Stimulated activated naive CD8-positive, alpha-beta T cell treated with anti-CD3 and anti-CD28 coated beads, Interleukin-15, amount 100 ng/mL, for 72 hours (primary cell): ENCODE results near the gene ARHGAP24.
"Not testable (repeated sequence)": the region's sequence is repeated elsewhere in the genome, so short reads cannot be mapped to it uniquely, and the experiment has no call there.

Source experiments
- ATAC-seq: fragments of 150-1000 bp; cut with Tn5 transposase; 2 replicates; pipeline ENCODE4 v1.10.0; 2021; ENCODE audit warnings: mild to moderate bottlenecking, moderate library complexity
- DNase-seq, 2 donors: peaks; one replicate each; pipeline ENCODE4 v3.0.0; 2021 to 2022
- H3K27ac Mint-ChIP-seq, 2 donors: one replicate each; pipeline ENCODE4 v1.8.0; 2022; ENCODE audit warnings: mild to moderate bottlenecking in 2 of 2, mixed read lengths in 2 of 2, moderate library complexity in 2 of 2
- H3K27me3 Mint-ChIP-seq: one replicate; pipeline ENCODE4 v1.8.0; 2022; ENCODE audit warnings: mixed read lengths
- H3K4me1 Mint-ChIP-seq: one replicate; pipeline ENCODE4 v1.8.0; 2022; ENCODE audit warnings: mild to moderate bottlenecking, mixed read lengths
- H3K4me3 Mint-ChIP-seq, 2 donors: one replicate each; pipeline ENCODE4 v1.8.0; 2022; ENCODE audit warnings: mild to moderate bottlenecking in 2 of 2, mixed read lengths in 2 of 2, moderate library complexity in 1 of 2
- H3K9me3 Mint-ChIP-seq, 2 donors: one replicate each; pipeline ENCODE4 v1.8.0; 2022; ENCODE audit warnings: mixed read lengths in 2 of 2

ARHGAP24 gene

DNA sequence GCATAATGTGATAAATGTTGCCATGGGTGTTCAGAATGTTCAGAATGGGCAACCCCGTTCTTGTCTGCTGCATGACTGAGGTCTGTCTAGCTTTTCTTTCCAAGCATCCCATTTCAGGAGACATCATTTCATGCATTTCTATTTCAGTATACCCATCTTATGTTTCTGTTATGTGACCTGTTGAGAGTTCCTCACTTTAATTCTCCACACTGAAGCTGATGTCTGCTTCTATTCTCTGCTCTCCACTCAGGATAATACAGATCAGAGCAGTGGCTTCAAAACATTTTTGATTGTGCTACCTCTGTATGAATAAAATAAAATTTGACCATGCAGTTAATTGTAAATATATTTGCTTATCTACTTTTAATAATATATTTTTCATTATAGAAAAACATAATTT lies 398.6 kb downstream of the ARHGAP24 start:
- ATAC-seq (no peak), DNase-seq (no peak)
- H3K9me3 Mint-ChIP-seq, result no peaks in the 10 kb centered on the region
- no peak overlapping the region for H3K4me3 Mint-ChIP-seq
- H3K4me1 Mint-ChIP-seq, result no peaks in the 10 kb centered on the region
- no peaks in the 10 kb centered on the region for H3K27me3 Mint-ChIP-seq
- no peak overlapping the region for H3K27ac Mint-ChIP-seq

DNA sequence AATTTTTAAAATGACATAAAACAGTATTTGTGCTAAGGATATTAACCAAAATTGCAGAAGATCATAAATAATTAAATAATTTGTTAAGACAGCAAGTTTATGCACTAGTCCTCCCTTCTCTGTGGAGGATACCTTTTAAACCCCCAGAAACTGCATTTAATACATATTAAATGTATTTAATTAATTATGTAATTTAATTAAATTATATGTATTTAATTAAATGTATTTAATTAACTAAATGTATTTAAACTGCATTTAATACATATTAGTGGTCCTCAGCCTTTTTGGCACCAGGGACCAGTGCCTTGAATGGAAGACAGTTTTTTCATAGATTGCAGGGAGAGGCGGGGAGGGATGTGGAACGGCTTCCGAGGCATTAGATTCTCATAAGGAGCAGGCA lies 404.6 kb downstream of the ARHGAP24 start:
- no peaks in the 10 kb centered on the region for H3K4me1 Mint-ChIP-seq

DNA sequence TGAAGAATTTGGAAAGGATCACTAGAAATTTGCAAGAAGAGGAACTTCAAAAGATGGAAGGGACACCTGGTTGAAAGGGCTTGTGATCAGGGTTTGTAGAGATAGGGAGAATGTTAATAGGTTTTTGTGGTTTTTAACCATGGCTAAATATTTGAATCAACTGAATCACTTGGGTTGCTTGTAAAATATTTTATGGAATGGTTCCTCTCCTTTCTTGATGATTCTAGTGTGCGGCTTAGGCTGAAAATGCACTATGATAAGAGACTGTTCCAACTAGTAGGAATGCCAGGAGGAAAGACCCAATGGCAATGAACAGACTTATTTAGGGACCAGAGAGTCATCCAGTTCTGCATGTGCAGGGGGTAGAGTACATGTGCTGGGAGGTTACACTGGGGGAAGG lies 408.2 kb downstream of the ARHGAP24 start:
- no peak overlapping the region for H3K27ac Mint-ChIP-seq
- no peak for DNase-seq
- no peak for ATAC-seq
- no peaks in the 10 kb centered on the region for H3K27me3 Mint-ChIP-seq
- no peaks in the 10 kb centered on the region for H3K9me3 Mint-ChIP-seq
- no peaks in the 10 kb centered on the region for H3K4me1 Mint-ChIP-seq
- H3K4me3 Mint-ChIP-seq, result no peak overlapping the region

More for the DNA sequence above, 404.6 kb downstream of the ARHGAP24 start:
- H3K9me3 Mint-ChIP-seq, result no peaks in the 10 kb centered on the region
- ATAC-seq (no peak), DNase-seq (no peak)
- H3K27ac Mint-ChIP-seq, result no peak overlapping the region
- H3K27me3 Mint-ChIP-seq, result no peaks in the 10 kb centered on the region
- H3K4me3 Mint-ChIP-seq, result no peak overlapping the region

DNA sequence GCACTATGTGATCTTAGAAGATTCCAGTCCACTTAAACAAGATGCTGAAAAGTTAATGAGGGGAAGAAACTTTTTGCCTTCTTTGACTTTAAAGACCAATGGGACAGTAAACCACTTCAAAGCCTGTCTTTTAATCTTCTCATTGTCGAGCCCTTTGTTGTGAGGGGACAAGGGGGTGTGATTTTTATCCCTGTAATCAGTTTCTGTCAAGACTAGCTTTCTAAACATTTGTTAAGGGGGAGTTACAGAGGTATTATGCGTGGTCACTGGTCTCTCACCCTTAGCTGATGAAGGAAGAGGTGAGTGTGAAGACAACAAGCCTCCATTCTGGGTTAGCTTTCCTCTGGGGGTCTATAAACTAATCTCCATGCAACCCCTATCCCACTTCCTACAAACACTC lies 409.3 kb downstream of the ARHGAP24 start:
- no peak for ATAC-seq
- Mint-ChIP-seq H3K27me3 (no peaks in the 10 kb centered on the region), H3K4me1 (no peaks in the 10 kb centered on the region), H3K4me3 (no peak overlapping the region), H3K27ac (no peak overlapping the region), H3K9me3 (no peaks in the 10 kb centered on the region)
- no peak for DNase-seq

DNA sequence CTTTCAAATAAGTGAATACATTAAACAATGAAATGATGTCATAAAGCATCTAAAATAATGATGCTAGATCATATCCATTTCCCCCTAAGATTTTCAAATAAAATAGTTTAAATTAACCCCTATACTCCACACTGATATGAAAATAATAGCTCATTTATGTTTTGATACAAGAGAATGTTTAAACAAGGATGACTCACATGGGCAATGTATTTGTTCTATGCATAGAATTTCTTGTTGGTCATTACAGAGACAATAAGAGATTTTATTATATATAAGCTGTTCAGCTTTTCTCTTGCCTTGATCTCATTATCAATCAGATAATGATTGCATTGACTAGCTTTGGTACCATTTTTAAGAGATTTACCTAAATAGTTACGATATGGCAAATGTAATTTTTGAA lies 411.7 kb downstream of the ARHGAP24 start:
- no peak for ATAC-seq
- no peaks in the 10 kb centered on the region for H3K27me3 Mint-ChIP-seq

DNA sequence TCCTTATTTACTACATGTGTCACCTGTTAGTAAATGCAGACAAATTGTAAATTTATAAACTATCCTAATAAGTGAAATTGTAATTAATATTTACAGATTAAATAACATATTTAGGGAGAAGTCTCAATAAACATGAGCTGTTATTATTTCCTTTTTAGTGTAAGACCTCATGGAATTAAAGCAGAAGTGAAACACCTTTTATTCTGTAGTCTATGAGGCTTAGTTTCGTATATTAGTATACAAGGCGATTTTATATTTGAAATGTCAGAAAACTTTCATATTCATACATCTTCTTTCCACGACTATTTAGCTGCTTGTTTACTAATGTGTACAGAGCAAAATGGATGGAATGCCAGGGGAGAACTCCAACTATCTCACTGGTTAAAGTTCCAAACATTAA lies 414.4 kb downstream of the ARHGAP24 start:
- Mint-ChIP-seq H3K27ac (no peak overlapping the region), H3K9me3 (peaks cover 0 to 4% of the 10 kb centered on the region in 2 donors), H3K4me3 (no peak overlapping the region), H3K27me3 (no peaks in the 10 kb centered on the region), H3K4me1 (no peaks in the 10 kb centered on the region)
- DNase-seq, result no peak
- no peak for ATAC-seq

More for the DNA sequence above, 411.7 kb downstream of the ARHGAP24 start:
- DNase-seq, result no peak
- H3K27ac Mint-ChIP-seq, result no peak overlapping the region
- peaks cover 0 to 4% of the 10 kb centered on the region in 2 donors for H3K9me3 Mint-ChIP-seq
- H3K4me3 Mint-ChIP-seq, result no peak overlapping the region
- no peaks in the 10 kb centered on the region for H3K4me1 Mint-ChIP-seq

DNA sequence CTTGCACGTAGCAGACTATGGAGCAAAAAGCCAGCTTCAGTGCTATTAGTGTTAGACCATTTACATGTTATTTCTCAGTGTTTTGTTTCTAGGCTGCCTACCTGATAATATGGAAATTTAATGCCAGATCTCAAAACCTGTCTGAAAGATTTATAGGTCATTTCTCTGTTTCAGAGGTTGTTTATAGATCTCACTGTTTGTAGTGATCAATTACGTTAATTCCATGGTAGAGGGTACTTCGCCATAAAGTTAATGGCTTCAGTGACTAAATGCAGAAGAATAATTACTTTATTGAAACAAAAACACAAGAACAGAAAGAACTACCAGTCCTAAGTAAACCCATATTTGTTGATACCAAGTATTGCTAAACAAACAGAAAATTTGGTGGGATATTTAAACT lies 420.8 kb downstream of the ARHGAP24 start:
- Mint-ChIP-seq H3K4me3 (no peak overlapping the region), H3K27me3 (no peaks in the 10 kb centered on the region), H3K9me3 (peaks cover 0 to 3% of the 10 kb centered on the region in 2 donors), H3K4me1 (no peaks in the 10 kb centered on the region), H3K27ac (no peak overlapping the region)
- ATAC-seq (no peak), DNase-seq (no peak)

DNA sequence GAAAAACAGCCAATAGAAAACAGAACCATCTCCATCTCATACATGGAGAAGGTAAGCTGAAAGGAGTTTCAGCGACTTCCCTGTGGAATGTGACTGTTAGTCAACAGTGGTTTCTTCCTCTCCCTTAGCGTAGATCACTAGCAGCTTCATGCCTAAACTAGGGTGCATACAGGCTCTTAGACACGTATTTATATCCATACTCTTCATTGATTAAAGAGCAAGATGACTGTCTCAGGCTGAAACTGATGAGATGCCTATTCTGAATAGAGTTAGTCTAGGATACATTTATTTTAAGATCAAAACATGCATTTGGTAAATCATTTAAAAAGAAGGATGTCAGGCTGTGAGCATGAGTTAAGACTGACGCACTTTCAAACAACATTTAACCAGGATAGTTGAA lies 423.3 kb downstream of the ARHGAP24 start:
- no peaks in the 10 kb centered on the region for H3K4me1 Mint-ChIP-seq
- H3K27ac Mint-ChIP-seq, result no peak overlapping the region
- no peaks in the 10 kb centered on the region for H3K27me3 Mint-ChIP-seq
- H3K4me3 Mint-ChIP-seq, result no peak overlapping the region
- DNase-seq (no peak), ATAC-seq (no peak)
- H3K9me3 Mint-ChIP-seq, result no peaks in the 10 kb centered on the region

GRCh38 chr4:85901500-85901899 lies 426.6 kb downstream of the ARHGAP24 start:
- Mint-ChIP-seq H3K4me3 (no peak overlapping the region), H3K27me3 (no peaks in the 10 kb centered on the region), H3K9me3 (no peaks in the 10 kb centered on the region), H3K4me1 (no peaks in the 10 kb centered on the region), H3K27ac (no peak overlapping the region)
- DNase-seq (no peak), ATAC-seq (no peak)

- not testable (repeated sequence) for DNase-seq, ATAC-seq, H3K4me3 Mint-ChIP-seq, H3K27ac Mint-ChIP-seq, H3K9me3 Mint-ChIP-seq, H3K4me1 Mint-ChIP-seq, H3K27me3 Mint-ChIP-seq
These were observed 427.7 kb downstream of the ARHGAP24 start for GRCh38 chr4:85902647-85903046.

- H3K9me3 Mint-ChIP-seq, result no peaks in the 10 kb centered on the region
These were observed 430.8 kb downstream of the ARHGAP24 start for GRCh38 chr4:85905761-85906160.

GRCh38 chr4:85907001-85907400 lies 432.1 kb downstream of the ARHGAP24 start:
- Mint-ChIP-seq H3K4me3 (no peak overlapping the region), H3K27ac (no peak overlapping the region), H3K27me3 (no peaks in the 10 kb centered on the region), H3K4me1 (no peaks in the 10 kb centered on the region), H3K9me3 (no peaks in the 10 kb centered on the region)
- DNase-seq (no peak), ATAC-seq (no peak)

More at GRCh38 chr4:85905761-85906160, 430.8 kb downstream of the ARHGAP24 start:
- Mint-ChIP-seq H3K27me3 (no peaks in the 10 kb centered on the region), H3K27ac (no peak overlapping the region), H3K4me1 (no peaks in the 10 kb centered on the region), H3K4me3 (no peak overlapping the region)
- no peak for ATAC-seq
- DNase-seq, result no peak

DNA sequence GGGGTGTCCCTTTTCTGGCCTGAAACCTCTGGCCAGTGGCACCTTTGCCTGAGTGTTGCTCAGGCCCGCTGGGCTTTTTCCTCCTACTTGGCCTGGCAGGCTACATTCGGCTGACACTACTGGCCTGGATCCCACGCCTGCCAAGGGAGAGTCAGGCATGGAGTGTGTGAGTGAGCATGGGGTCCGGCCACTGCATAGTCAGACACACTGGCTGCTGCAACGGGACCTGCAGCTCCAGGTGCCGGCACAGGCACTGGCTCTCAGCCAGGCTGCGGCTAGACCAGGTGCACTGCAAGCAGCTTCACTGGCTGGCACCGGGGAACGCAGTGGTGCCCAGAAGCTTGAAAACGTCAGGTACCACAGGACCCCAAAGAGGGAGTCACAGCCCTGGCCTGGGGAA lies 434.9 kb downstream of the ARHGAP24 start:
- no peak overlapping the region for H3K27ac Mint-ChIP-seq
- DNase-seq, result no peak
- H3K27me3 Mint-ChIP-seq, result no peaks in the 10 kb centered on the region
- H3K4me1 Mint-ChIP-seq, result no peaks in the 10 kb centered on the region
- no peak overlapping the region for H3K4me3 Mint-ChIP-seq
- no peak for ATAC-seq
- no peaks in the 10 kb centered on the region for H3K9me3 Mint-ChIP-seq

- Mint-ChIP-seq H3K27me3 (no peaks in the 10 kb centered on the region), H3K4me1 (no peaks in the 10 kb centered on the region), H3K4me3 (no peak overlapping the region), H3K9me3 (peaks cover 0 to 6% of the 10 kb centered on the region in 2 donors), H3K27ac (no peak overlapping the region)
- ATAC-seq, result no peak
- DNase-seq, result no peak
These were observed 436.0 kb downstream of the ARHGAP24 start for GRCh38 chr4:85910985-85911384.

GRCh38 chr4:85913931-85914694 lies 439.2 kb downstream of the ARHGAP24 start:
- Mint-ChIP-seq H3K27me3 (no peaks in the 10 kb centered on the region), H3K9me3 (peaks cover 0 to 6% of the 10 kb centered on the region in 2 donors), H3K4me1 (no peaks in the 10 kb centered on the region), H3K27ac (no peak overlapping the region), H3K4me3 (no peak overlapping the region)
- DNase-seq, result no peak
- no peak for ATAC-seq

DNA sequence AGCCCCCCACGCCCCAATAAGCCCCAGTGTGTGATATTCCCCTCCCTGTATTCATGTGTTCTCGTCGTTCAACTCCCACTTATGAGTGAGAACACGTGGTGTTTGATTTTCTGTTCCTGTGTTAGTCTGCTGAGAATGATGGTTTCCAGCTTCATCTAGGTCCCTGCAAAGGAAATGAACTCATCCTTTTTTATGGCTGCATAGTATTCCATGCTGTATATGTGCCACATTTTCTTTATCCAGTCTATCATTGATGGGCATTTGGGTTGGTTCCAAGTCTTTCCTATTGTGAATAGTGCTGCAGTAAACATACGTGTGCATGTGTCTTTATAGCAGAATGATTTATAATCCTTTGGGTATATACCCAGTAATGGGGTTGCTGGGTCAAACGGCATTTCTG lies 440.6 kb downstream of the ARHGAP24 start:
- H3K4me1 Mint-ChIP-seq, H3K9me3 Mint-ChIP-seq, H3K27ac Mint-ChIP-seq, DNase-seq, H3K4me3 Mint-ChIP-seq, ATAC-seq, H3K27me3 Mint-ChIP-seq: not testable (repeated sequence)
